Measurements from ENCODE around the gene RAB11B.

- TF ChIP-seq CTCF (IDR thresholded peaks at IDR 0.05) (no peak), POLR2A (IDR thresholded peaks at IDR 0.05) (no peak)
These were observed 13.6 kb downstream of the RAB11B start for GRCh38 chr19:8403820-8404109.
